Sigmoid colon (tissue), 4 donors: Measurements from ENCODE around the gene PIAS1.

Experiments
- CTCF ChIP-seq, 4 experiments: fragments of 450-650 bp in 3 of 4; fragments of 200-600 bp in 1 of 4; IDR thresholded peaks; one replicate each; pipeline ENCODE4 v1.5.1; 2016 to 2019; ENCODE audit warnings: antibody characterized with exemption in 4 of 4, mild to moderate bottlenecking in 3 of 4, moderate library complexity in 2 of 4
- EP300 ChIP-seq, 4 donors: sonication (generic); formaldehyde crosslinking; IDR thresholded peaks; one replicate each; pipeline ENCODE4 v1.6.1; 2017; ENCODE audit warnings: antibody characterized with exemption in 4 of 4
- POLR2A ChIP-seq, 2 donors: fragments of 450-650 bp; IDR thresholded peaks; one replicate each; pipeline ENCODE4 v1.6.1; 2016; ENCODE audit warnings: antibody characterized with exemption in 2 of 2, mild to moderate bottlenecking in 2 of 2, moderate library complexity in 2 of 2
- POLR2AphosphoS5 ChIP-seq, 4 donors: sonication (generic); formaldehyde crosslinking; IDR thresholded peaks; one replicate each; pipeline ENCODE4 v1.6.1; 2017; ENCODE audit warnings: antibody characterized with exemption in 4 of 4

DNA sequence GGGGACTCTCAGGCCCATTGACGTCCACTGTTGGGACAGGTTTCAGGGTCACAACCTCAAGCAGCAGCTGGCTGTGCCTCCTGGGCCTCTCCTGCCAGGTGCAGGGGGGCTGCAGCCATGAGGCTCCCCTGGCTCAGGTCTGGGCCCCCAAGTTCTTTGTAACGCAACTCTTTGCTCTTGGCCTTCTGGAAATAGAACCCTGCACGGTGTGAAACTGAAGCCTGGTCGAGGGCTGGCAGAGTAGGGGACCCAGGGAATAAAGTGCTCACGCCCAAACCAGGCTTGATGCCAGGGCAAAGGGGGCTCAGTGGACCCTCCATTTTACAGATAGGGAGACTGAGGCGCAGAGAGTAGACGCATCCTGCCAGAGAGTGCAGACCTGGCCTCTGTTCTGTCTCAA is 150.2 kb downstream of the PIAS1 start:
- TF ChIP-seq CTCF (IDR thresholded peaks at IDR 0.05) (no peak), EP300 (IDR thresholded peaks at IDR 0.05) (no peak), POLR2A (IDR thresholded peaks at IDR 0.05) (no peak), POLR2AphosphoS5 (IDR thresholded peaks at IDR 0.05) (no peak)
